B cell (primary cell): Measurements from ENCODE around the gene PRDM10.

ENCODE experiments used
- EZH2 ChIP-seq: IDR thresholded peaks from 2 replicates; pipeline ENCODE4 v1.6.1; 2012; ENCODE audit warnings: borderline replicate concordance, low read depth, mild to moderate bottlenecking, moderate library complexity, low read length; ENCODE audit not compliant: insufficient read depth, poor library complexity, severe bottlenecking
- TF ChIP-seq, protein P1 (sequence below): fragments of 200-600 bp; IDR thresholded peaks from one replicate; pipeline ENCODE4 v1.8.0; 2022; ENCODE audit warnings: antibody characterized with exemption, mild to moderate bottlenecking

DNA sequence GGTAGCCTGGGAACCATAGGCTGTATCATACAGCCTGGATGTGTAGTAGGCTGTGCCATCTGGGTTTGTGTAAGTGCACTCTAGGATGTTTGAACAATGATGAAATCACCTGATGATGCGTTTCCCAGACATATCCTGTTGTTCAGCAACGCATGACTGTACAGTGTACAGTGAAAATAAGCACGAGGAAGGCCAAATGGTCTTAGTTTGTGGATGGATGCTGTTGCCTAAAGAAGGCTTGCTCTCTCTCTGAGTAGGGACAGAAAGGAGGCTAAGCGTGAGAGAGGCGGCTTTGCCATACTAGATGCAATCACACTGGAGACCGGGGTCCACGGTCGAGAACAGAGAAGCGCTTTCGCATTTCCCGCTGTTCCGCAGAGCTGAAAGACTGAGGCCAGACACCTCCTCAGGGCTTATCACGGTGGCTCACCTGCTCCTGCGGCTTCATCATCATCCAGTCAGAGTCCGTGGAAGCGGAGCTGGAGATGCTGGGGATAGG lies 39.5 kb upstream of the PRDM10 start:
- TF ChIP-seq, protein P1, sequence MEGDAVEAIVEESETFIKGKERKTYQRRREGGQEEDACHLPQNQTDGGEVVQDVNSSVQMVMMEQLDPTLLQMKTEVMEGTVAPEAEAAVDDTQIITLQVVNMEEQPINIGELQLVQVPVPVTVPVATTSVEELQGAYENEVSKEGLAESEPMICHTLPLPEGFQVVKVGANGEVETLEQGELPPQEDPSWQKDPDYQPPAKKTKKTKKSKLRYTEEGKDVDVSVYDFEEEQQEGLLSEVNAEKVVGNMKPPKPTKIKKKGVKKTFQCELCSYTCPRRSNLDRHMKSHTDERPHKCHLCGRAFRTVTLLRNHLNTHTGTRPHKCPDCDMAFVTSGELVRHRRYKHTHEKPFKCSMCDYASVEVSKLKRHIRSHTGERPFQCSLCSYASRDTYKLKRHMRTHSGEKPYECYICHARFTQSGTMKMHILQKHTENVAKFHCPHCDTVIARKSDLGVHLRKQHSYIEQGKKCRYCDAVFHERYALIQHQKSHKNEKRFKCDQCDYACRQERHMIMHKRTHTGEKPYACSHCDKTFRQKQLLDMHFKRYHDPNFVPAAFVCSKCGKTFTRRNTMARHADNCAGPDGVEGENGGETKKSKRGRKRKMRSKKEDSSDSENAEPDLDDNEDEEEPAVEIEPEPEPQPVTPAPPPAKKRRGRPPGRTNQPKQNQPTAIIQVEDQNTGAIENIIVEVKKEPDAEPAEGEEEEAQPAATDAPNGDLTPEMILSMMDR, result no peak
- no peak for TF ChIP-seq EZH2
